ENCODE results near the gene TREH.

The TREH gene

GRCh38 chr11:118633979-118634378 lies 45.5 kb downstream of the TREH start:
- Histone ChIP-seq H3K27me3 (ENCODE audit: insufficient read depth, low read length) (no peaks in the 10 kb centered on the region), H3K4me1 (ENCODE audit: insufficient read depth, low read length) (no peaks in the 10 kb centered on the region), H3K4me3 (ENCODE audit: low read length) (no peak overlapping the region), H3K36me3 (ENCODE audit: insufficient read depth, low read length) (peaks cover 85% of the 10 kb centered on the region), H3K9me3 (ENCODE audit: low read length) (no peaks in the 10 kb centered on the region), H2AFZ (ENCODE audit: low read depth, low read length) (no peak overlapping the region)

- no peak overlapping the region for H3K4me3 ChIP-seq (ENCODE audit: low read length)
- no peaks in the 10 kb centered on the region for H3K27me3 ChIP-seq (ENCODE audit: insufficient read depth, low read length)
- no peaks in the 10 kb centered on the region for H3K9me3 ChIP-seq (ENCODE audit: low read length)
- H3K36me3 ChIP-seq (ENCODE audit: insufficient read depth, low read length), result peaks cover 85% of the 10 kb centered on the region
- H3K4me1 ChIP-seq (ENCODE audit: insufficient read depth, low read length), result no peaks in the 10 kb centered on the region
- H2AFZ ChIP-seq (ENCODE audit: low read depth, low read length), result no peak overlapping the region
Measured at GRCh38 chr11:118633319-118633690, 46.1 kb downstream of the TREH start.

GRCh38 chr11:118632577-118633318 lies 46.7 kb downstream of the TREH start:
- Histone ChIP-seq H3K4me3 (ENCODE audit: low read length) (no peak overlapping the region), H3K9me3 (ENCODE audit: low read length) (no peaks in the 10 kb centered on the region), H3K27me3 (ENCODE audit: insufficient read depth, low read length) (no peaks in the 10 kb centered on the region), H3K4me1 (ENCODE audit: insufficient read depth, low read length) (no peaks in the 10 kb centered on the region), H3K36me3 (ENCODE audit: insufficient read depth, low read length) (peaks cover 85% of the 10 kb centered on the region), H2AFZ (ENCODE audit: low read depth, low read length) (no peak overlapping the region)

- Histone ChIP-seq H3K4me1 (ENCODE audit: insufficient read depth, low read length) (no peaks in the 10 kb centered on the region), H3K36me3 (ENCODE audit: insufficient read depth, low read length) (peaks cover 87% of the 10 kb centered on the region), H3K9me3 (ENCODE audit: low read length) (no peaks in the 10 kb centered on the region), H2AFZ (ENCODE audit: low read depth, low read length) (no peak overlapping the region), H3K4me3 (ENCODE audit: low read length) (no peak overlapping the region), H3K27me3 (ENCODE audit: insufficient read depth, low read length) (no peaks in the 10 kb centered on the region)
Measured at GRCh38 chr11:118631142-118631909, 48.1 kb downstream of the TREH start.

GRCh38 chr11:118629761-118630661 lies 49.4 kb downstream of the TREH start:
- Histone ChIP-seq H3K9me3 (ENCODE audit: low read length) (no peaks in the 10 kb centered on the region), H3K27me3 (ENCODE audit: insufficient read depth, low read length) (no peaks in the 10 kb centered on the region), H3K36me3 (ENCODE audit: insufficient read depth, low read length) (peaks cover 87% of the 10 kb centered on the region), H2AFZ (ENCODE audit: low read depth, low read length) (no peak overlapping the region), H3K4me3 (ENCODE audit: low read length) (no peak overlapping the region), H3K4me1 (ENCODE audit: insufficient read depth, low read length) (no peaks in the 10 kb centered on the region)

DNA sequence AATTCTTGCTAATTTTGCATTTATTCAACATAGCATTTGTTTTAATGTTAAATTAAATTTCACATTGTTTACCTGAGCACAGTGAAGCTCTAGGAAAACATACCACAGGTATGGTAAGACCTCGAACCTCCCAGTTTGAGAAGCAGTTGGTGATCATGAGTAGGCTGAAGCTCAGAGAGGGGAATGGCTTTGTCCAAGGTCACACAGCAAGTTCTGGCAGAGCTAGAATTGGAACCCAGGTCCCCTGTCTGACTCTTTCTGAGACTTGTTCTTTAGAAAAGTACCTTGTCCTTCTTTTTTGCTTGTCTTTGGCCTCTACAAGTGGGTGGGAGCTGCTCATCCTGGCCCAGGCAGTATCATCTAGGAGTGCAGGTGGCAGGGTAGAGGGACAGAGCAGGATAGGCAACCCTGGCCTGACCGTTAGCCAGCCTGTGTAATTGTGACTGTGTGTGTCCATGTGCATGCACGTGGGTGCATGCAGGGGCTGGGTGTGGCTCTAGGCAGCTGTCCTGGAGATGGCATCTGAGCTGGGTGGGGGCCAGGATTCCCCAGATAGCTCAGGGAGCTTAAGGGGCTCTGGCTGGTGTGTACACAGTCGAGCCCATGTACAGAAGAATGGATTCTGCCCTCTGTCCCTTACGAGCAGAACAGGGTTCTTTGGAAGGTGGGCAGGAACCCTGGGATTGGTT lies 50.4 kb downstream of the TREH start:
- no peak overlapping the region for H3K4me3 ChIP-seq (ENCODE audit: low read length)
- no peaks in the 10 kb centered on the region for H3K4me1 ChIP-seq (ENCODE audit: insufficient read depth, low read length)
- H3K27me3 ChIP-seq (ENCODE audit: insufficient read depth, low read length), result no peaks in the 10 kb centered on the region
- H3K9me3 ChIP-seq (ENCODE audit: low read length), result no peaks in the 10 kb centered on the region
- H2AFZ ChIP-seq (ENCODE audit: low read depth, low read length), result no peak overlapping the region
- peaks cover 86% of the 10 kb centered on the region for H3K36me3 ChIP-seq (ENCODE audit: insufficient read depth, low read length)

DNA sequence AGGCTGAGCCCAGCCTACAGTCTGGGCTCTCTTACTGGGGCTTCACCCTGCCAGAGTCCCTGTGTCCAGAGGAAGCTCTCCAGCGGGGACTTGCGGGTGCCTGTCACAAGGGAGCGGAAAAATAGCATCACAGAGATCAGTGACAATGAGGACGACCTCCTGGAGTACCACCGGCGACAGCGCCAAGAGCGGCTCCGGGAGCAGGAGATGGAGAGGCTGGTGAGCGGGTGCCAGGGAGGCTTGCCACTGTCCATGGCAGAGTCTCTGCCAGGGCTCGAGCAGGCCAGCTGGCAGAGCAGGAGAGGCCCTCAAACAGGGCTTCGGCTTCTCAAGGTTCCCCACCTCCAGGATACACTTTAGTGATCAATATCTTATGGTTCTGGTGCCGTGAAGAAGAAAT lies 51.0 kb downstream of the TREH start:
- Histone ChIP-seq H3K4me1 (ENCODE audit: insufficient read depth, low read length) (no peaks in the 10 kb centered on the region), H3K27me3 (ENCODE audit: insufficient read depth, low read length) (no peaks in the 10 kb centered on the region), H3K36me3 (ENCODE audit: insufficient read depth, low read length) (peaks cover 82% of the 10 kb centered on the region), H3K9me3 (ENCODE audit: low read length) (no peaks in the 10 kb centered on the region), H3K4me3 (ENCODE audit: low read length) (no peak overlapping the region), H2AFZ (ENCODE audit: low read depth, low read length) (no peak overlapping the region)

DNA sequence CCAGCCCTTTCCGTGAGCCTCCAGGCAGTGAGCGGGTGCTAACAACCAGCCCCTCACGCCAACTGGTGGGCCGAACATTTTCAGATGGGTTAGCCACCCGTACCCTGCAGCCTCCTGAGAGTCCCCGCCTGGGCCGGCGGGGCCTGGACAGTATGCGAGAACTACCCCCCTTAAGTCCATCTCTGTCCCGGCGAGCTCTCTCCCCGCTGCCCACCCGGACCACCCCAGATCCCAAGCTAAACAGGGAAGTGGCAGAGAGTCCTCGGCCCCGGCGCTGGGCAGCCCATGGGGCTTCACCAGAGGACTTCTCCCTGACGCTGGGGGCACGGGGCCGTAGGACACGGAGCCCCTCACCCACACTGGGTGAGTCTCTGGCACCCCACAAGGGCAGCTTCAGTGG lies 51.4 kb downstream of the TREH start:
- Histone ChIP-seq H3K4me3 (ENCODE audit: low read length) (no peak overlapping the region), H3K27me3 (ENCODE audit: insufficient read depth, low read length) (no peaks in the 10 kb centered on the region), H3K9me3 (ENCODE audit: low read length) (no peaks in the 10 kb centered on the region), H2AFZ (ENCODE audit: low read depth, low read length) (no peak overlapping the region), H3K4me1 (ENCODE audit: insufficient read depth, low read length) (peaks cover 4% of the 10 kb centered on the region), H3K36me3 (ENCODE audit: insufficient read depth, low read length) (peaks cover 78% of the 10 kb centered on the region)

- H3K27me3 ChIP-seq (ENCODE audit: insufficient read depth, low read length), result no peaks in the 10 kb centered on the region
- no peak overlapping the region for H2AFZ ChIP-seq (ENCODE audit: low read depth, low read length)
- no peak overlapping the region for H3K4me3 ChIP-seq (ENCODE audit: low read length)
- H3K9me3 ChIP-seq (ENCODE audit: low read length), result no peaks in the 10 kb centered on the region
- H3K4me1 ChIP-seq (ENCODE audit: insufficient read depth, low read length), result peaks cover 8% of the 10 kb centered on the region
- H3K36me3 ChIP-seq (ENCODE audit: insufficient read depth, low read length), result peaks cover 74% of the 10 kb centered on the region
Measured at GRCh38 chr11:118627566-118627965, 51.9 kb downstream of the TREH start.

- peaks cover 17% of the 10 kb centered on the region for H3K4me1 ChIP-seq (ENCODE audit: insufficient read depth, low read length)
- peaks cover 59% of the 10 kb centered on the region for H3K36me3 ChIP-seq (ENCODE audit: insufficient read depth, low read length)
Measured at GRCh38 chr11:118625976-118626375, 53.5 kb downstream of the TREH start.

DNA sequence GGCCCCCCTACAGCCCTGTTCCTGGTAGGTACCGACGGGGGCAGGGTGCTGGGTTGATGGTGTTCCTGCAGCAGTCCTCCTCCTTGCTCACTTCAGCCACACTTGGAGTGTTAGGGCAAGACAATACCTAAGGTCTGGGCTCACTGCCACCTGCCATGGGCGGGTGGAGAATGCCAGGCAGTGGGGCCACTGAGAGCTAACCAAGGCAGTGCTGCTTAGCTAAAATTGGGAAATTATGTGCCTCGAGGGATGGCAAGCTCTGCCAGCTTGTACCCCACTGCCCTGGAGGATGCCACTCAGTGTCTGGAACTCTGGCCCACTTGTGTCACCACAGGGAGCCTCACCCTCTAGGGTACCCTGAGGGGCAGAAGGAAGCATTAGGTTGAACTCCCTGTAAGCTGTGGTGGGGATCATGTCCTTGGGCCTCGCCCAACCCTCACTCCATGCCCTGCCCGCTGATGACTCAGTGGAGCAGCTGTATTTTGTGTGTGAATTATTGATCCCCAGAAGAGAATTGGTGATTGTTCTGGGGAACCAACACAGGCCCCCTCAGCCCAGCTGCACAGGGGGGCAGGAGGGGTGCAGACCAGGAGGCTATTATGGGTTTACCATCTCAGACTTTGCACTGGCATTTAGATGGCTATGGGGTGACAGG lies 54.3 kb downstream of the TREH start:
- Histone ChIP-seq H3K4me3 (ENCODE audit: low read length) (no peak overlapping the region), H3K4me1 (ENCODE audit: insufficient read depth, low read length) (peaks cover 24% of the 10 kb centered on the region), H3K27me3 (ENCODE audit: insufficient read depth, low read length) (no peaks in the 10 kb centered on the region), H3K9me3 (ENCODE audit: low read length) (no peaks in the 10 kb centered on the region), H3K36me3 (ENCODE audit: insufficient read depth, low read length) (peaks cover 51% of the 10 kb centered on the region), H2AFZ (ENCODE audit: low read depth, low read length) (no peak overlapping the region)

More at GRCh38 chr11:118625976-118626375, 53.5 kb downstream of the TREH start:
- H3K9me3 ChIP-seq (ENCODE audit: low read length), result no peaks in the 10 kb centered on the region
- no peak overlapping the region for H3K4me3 ChIP-seq (ENCODE audit: low read length)
- no peak overlapping the region for H2AFZ ChIP-seq (ENCODE audit: low read depth, low read length)
- H3K27me3 ChIP-seq (ENCODE audit: insufficient read depth, low read length), result no peaks in the 10 kb centered on the region

GRCh38 chr11:118623269-118623655 lies 56.2 kb downstream of the TREH start:
- Histone ChIP-seq H3K9me3 (ENCODE audit: low read length) (no peaks in the 10 kb centered on the region), H2AFZ (ENCODE audit: low read depth, low read length) (no peak overlapping the region), H3K4me3 (ENCODE audit: low read length) (no peak overlapping the region), H3K27me3 (ENCODE audit: insufficient read depth, low read length) (no peaks in the 10 kb centered on the region), H3K36me3 (ENCODE audit: insufficient read depth, low read length) (peaks cover 33% of the 10 kb centered on the region), H3K4me1 (ENCODE audit: insufficient read depth, low read length) (peaks cover 41% of the 10 kb centered on the region)

Measured in neuron (in vitro differentiated cells).